HG03066 (cell line): Measurements from ENCODE around the gene GJA10.

Source experiments
- ATAC-seq: cut with Tn5 transposase; IDR thresholded peaks from one replicate; pipeline ENCODE4 v1.9.1; 2021; ENCODE audit warnings: low read depth; ENCODE audit not compliant: unreplicated experiment

GJA10 gene

DNA sequence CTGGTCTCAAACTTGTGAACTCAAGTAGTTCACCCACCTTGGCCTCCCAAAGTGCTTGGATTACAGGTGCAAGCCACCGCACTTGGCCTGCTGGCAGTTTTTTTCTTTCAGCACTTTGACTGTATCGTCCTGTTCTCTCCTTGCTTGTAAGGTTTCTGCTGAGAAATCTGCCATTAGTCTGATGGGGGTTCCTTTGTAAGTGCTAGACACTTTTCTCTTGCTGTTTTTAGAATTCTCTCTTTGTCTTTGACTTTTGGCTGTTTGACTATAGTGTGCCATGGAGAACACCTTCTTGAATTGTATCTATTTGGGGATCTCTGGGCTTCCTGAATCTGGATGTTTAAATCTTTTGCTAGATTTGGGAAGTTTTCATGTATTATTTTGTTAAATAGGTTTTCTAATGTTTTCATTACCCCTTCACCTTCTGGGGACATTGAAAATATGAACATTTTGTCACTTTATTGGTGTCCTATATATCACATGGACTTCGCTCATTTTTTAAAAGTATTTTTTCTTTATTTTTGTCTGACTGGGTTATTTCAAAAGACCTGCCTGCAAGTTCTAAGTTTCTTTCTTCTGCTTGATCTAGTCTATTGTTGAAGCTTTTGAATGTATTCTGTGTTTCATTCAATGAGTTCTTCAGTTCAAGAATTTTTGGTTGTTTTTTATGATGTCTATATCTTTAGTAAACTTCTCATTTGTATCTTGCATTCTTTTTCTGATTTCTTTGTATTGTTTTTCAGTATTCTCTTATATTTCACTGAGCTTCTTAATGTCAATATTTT is 22.1 kb downstream of the GJA10 start:
- no peak for ATAC-seq

DNA sequence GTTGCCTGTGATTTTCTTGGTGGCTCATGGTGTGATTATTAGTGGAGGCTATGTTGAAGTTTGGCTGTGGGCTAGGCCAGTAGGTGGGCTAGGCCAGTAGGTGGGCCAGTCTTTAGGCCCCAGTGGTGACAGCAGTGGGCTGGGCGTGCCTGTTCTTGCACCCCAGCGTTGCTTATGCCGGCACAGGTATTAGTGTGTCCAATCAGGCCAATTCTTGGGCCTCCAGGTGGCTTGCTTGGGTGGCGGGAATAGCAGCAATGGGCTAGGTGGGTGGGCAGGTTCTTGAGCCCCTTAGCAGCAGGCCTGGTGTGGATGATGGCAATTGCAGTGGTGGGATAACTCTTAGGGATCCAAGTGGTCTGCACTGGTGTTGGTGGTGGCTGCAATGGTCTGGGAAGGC is 22.9 kb downstream of the GJA10 start:
- ATAC-seq = no peak

- ATAC-seq = no peak
These were observed 23.6 kb downstream of the GJA10 start for GRCh38 chr6:89917801-89918366.

GRCh38 chr6:89921197-89921596 is 26.9 kb downstream of the GJA10 start:
- ATAC-seq = no peak

GRCh38 chr6:89921691-89922090 is 27.4 kb downstream of the GJA10 start:
- ATAC-seq = no peak

DNA sequence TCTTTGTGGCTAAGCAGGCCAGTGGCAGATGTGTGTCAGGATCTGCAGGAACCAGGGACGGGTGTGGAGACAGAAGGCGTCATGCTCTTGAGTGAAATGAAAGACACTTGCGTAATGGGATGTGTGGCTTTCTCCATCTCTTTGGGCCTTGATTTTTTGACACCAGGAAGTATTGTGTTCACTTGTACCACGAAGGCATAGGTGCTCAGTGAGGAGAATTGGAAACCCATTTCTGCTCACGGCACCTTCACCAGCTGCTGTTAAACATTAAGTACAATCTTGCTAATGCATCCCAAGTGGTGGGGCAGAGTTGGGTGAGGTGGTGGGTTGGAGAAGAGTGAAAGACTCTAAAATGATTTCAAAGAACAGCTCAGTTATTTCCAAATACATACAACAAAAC is 30.0 kb downstream of the GJA10 start:
- ATAC-seq = no peak

- ATAC-seq = no peak
These were observed 31.6 kb downstream of the GJA10 start for GRCh38 chr6:89925826-89926225.

- no peak for ATAC-seq
These were observed 33.0 kb downstream of the GJA10 start for GRCh38 chr6:89927264-89927663.

DNA sequence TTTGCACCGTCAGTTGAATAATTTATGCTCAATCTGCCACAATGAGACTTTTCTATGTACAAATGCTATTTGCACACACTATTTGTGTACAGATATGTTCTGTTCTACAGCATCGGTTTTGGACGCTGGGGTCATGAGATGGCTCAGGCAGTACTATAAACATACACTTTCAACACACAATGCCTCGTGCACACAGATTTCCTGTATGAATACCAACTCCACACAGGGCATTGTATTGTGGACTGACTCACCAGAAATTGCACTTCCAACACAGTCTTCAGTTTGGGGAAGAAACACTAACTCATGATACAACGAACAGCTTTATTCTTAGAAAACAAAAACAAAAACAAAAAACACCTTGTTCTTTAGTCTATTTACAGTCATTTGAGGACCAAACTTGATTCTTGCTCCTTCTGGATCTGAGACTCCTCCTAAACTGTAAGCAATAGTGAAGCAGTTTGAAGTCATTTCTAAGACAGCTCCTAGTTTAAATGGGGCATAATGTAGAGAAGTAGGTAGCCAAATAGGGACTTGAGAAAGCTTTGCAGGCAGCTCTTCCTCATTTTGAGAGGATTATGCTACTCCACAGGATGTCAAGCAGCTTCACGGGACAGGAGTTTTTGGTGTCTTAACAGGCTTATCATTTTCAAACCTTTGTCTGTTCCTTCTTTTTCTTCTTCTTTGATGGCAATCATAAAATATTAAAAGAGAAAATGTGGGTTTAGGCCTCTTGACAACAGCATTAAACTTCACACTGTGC is 33.7 kb downstream of the GJA10 start:
- no peak for ATAC-seq

DNA sequence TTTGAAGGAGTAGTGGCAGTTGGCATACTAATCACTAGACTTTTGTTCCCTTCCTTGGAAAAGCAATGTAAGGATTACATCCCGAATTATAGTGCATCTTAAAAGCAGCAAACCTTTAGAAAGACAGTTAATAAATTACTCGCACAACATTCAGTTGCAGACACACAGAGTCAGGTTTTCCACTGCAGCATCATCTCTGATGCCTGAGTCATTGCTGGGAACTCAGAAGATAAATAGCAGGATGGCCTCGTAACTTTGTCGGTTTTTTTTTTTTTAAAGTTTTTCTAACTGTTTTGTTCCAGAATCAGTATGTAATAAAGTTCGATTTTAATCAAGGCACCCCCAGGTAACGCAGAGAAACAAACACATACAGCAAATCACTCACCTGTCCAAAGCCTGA is 34.3 kb downstream of the GJA10 start:
- ATAC-seq = no peak

GRCh38 chr6:89930789-89931188 is 36.5 kb downstream of the GJA10 start:
- ATAC-seq = no peak

- no peak for ATAC-seq
These were observed 38.1 kb downstream of the GJA10 start for GRCh38 chr6:89932245-89932802.

- ATAC-seq = no peak
These were observed 40.6 kb downstream of the GJA10 start for GRCh38 chr6:89934685-89935366.

- no peak for ATAC-seq
These were observed 41.9 kb downstream of the GJA10 start for GRCh38 chr6:89936177-89936576.

DNA sequence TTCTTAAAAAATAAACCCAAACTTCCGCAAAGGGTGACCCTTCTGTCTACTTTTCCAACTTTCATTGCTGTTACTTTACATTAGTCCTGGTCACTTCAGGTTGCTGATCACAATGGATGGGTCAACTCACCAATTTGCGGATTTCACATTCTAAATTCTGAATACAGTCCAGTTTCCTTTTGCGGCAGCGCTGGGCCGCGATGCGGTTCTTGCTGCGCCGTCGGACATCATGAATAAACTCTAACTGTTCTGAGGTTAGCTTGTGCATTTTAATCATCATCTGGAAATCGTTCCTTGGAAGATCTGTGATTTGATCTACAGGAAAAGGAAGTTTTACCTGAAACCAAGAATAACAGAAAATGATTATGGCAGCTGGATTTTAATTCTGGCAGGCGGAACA is 43.7 kb downstream of the GJA10 start:
- ATAC-seq = no peak

- ATAC-seq = no peak
These were observed 44.9 kb downstream of the GJA10 start for GRCh38 chr6:89939144-89939543.

GRCh38 chr6:89940225-89941027 is 46.2 kb downstream of the GJA10 start:
- ATAC-seq = peak; percentile 73

DNA sequence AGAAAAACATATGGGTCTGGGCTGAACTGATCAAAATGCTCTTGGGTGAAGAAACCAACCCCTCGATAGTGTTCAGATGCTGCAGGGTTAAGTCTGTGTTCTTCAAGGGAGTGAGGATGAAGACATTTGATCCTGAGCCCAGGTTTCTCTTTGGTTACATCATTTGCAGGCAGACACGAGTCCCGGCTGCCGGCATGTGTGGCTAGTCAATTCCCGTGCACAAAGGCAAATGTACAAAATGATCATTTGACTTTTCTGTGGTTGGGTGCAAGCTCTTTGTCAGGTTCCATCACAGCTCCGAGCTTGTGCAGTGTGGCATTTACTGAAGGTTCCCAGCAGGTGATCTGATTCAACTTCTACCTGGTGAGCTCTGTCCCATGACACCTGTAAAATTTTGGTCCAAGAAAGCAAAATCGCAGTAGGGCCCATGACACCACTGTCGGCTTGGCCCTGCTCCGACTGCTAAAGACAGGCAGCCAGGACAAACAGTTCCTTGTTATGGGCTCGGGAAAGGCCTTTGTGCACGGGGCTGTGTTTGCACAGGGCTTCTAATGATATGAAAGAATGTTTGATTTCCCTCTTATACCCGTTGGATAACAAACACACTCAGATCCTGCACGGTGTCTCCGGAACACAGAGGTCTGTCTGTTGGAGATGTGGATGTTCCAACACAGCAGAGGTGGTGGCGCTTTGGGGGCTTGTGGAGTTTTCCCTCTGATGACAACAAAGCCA is 46.9 kb downstream of the GJA10 start:
- ATAC-seq = no peak

DNA sequence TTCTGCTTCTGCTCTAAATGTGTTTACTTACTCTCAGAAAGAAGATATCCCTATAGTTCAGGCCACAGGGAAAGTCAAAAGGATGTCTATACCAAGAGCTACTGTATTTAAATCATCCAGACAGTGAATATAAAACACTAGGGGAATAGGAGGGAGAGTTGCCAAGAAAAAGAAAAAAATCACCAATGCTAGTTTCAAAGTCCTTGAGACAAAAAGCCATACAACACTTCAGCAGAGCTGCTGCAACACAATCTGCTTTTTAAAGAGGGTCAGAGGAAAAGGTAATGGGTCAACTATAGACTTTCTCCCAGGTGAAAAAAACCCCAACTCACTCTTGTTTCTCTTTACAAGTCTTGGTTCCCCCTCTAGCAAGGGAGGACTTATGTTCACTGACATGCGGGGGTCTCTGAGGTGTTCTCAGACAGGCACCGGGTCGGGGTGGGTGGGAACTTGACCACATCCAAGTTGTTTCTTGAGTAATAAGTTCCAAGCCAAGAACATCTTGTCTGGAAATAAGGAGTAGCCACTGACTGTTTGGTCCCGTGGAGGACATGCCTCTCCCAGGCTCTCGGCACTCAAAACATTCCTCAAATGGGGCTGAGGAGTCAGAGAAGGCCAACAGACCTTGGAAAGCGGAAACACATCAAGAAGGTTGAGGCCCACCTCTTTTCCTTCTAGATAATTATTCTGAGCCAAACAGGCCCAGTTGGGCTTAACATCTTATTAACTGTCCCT is 47.7 kb downstream of the GJA10 start:
- ATAC-seq = no peak
